ENCODE results near the gene GTF3C6.
"Not testable (repeated sequence)": the region's sequence is repeated elsewhere in the genome, so short reads cannot be mapped to it uniquely, and the experiment has no call there.

GTF3C6 gene

DNA sequence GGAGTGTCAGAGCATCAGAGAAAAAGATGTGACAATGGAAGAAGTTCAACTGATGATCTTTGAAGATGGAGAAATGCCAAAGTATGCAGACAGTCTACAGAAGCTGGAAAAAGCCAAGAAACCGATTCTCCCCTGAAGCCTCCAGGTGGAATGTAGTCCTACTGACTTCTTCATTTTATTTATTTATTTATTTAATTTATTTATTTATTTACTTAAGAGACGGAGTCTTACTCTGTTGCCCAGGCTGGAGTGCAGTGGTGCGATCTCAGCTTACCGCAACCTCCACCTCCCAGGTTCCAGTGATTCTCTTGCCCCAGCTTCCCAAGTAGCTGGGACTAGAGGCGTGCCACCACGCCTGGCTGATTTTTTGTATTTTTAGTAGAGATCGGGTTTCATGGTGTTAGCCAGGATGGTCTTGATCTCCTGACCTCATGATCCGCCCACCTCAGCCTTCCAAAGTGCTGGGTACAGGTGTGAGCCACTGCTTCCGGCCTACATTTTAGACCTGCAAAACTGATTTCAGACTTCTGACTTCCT is 21.1 kb downstream of the GTF3C6 start:
- no peak for DNase-seq

DNA sequence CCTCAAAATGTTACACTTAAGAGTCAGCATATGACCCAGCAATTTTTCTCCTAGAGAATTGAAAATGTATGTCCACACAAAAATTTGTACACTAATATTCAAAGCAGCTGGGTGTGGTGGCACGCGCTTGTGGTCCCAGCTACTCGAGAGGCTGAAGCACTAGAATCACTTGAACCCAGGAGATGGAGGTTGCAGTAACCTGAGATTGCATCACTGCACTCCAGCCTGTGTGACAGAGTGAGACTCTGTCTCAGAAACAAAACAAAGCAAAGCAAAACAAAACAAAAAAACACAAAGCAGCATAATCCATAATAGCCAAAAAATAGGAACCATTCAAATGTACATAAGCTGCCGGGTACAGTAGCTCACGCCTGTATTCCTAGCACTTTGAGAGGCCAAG is 21.7 kb downstream of the GTF3C6 start:
- DNase-seq: no peak

- DNase-seq: no peak
Measured at GRCh38 chr6:110980648-110981047, 22.1 kb downstream of the GTF3C6 start.

DNA sequence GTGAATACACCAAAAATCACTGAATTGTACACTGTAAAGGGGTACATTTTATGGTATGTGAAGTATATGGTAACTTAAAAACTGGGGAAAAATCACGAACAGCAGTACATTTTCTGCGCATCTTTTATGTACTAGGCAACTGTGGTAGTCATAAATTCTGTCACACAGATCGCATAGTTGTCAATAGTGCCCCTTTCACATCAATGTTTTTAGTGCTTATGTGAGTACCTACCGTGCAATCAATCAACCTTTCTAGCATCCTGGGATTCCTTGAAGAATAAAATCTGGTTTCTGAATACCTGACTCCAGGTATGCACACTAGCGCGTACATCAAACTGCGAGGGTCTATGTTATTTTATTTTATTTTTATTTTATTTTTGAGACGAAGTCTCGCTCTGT is 22.7 kb downstream of the GTF3C6 start:
- DNase-seq: no peak

GRCh38 chr6:110990840-110991576 is 32.5 kb downstream of the GTF3C6 start:
- DNase-seq: no peak

GRCh38 chr6:110996691-110997090 is 38.2 kb downstream of the GTF3C6 start:
- DNase-seq: no peak

DNA sequence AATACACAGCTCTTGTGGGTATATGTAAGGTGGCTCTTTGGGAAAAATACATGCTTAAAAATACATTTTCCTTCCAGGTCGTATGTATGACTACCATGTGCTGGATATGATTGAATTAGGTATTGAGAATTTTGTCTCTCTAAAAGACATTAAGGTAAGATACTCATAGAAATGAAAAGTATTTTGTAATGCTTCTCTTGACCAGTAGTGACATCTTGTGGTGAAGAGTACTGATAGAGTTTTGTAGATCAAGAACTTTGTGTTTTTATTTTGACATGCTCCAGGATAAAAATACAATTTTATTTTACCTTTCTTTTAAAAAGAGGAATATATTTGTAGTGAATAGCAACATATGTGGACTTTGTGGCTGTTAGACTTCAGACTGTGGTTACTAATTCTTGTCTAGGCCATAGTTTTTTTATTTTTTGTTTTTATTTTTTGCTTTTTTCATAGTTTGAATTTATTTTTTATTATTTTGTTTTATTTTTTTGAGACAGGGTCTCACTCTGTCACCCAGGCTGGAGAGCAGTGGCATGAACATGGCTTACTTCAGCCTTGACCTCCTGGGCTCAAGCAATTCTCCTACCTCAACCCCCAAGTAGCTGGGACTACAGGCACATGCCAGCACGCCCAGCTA is 41.2 kb downstream of the GTF3C6 start:
- DNase-seq: peak; percentile 29

DNA sequence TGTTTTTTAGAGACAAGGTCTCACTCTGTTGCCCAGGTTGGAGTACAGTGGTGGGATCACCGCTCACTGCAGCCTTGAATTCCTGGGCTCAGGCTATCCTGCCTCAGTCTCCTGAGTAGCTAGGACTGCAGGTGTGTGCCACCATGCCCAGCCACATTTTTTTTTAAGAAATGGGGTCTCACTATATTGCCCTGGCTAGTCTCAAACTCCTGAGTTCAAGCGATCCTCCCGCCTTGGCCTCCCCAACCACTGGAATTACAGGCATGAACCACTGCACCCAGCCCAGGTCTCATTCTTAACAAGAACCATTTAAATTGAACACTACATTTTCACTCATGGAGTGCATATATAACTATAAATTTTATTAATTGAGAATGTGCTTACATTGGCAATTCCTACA is 43.8 kb downstream of the GTF3C6 start:
- DNase-seq: no peak

DNA sequence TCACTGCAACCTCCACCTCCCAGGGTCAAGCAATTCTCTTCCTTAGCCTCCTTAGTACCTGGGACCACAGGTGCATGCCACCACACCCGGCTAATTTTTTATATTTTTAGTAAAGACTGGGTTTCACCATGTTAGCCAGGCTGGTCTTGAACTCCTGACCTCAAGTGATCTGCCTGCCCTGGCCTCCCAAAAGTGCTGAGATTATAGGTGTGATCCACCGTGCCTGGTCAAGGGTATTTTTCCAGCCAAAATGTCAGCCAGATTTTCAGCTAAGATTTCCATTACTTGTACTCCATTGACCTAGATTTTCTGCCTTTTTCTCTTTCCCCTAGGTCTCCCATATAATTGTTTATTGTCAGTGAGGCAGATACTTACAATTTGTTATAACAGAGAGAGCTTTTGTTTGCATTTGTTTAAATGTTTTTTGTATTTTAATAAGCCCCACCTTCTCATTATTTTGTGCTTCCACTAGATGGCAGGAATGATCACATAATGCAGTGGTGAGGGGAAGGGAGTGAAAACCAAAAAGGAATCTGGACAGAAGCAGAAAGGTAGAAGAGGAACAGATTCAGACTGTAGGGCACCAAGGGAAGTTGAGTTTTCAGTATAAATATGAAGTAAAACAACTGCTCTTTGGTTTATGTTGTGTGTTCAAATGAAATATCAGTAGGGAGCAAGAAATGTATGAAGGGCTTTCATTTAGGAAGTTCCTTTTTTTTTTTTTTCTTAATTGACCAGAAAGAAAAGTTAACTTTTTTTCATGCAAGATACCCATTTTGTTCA is 53.0 kb downstream of the GTF3C6 start:
- peak; percentile 43 for DNase-seq

GRCh38 chr6:111012143-111012452 is 53.6 kb downstream of the GTF3C6 start:
- no peak for DNase-seq

- not testable (repeated sequence) for DNase-seq
Measured at GRCh38 chr6:111012520-111012919, 54.0 kb downstream of the GTF3C6 start.

DNA sequence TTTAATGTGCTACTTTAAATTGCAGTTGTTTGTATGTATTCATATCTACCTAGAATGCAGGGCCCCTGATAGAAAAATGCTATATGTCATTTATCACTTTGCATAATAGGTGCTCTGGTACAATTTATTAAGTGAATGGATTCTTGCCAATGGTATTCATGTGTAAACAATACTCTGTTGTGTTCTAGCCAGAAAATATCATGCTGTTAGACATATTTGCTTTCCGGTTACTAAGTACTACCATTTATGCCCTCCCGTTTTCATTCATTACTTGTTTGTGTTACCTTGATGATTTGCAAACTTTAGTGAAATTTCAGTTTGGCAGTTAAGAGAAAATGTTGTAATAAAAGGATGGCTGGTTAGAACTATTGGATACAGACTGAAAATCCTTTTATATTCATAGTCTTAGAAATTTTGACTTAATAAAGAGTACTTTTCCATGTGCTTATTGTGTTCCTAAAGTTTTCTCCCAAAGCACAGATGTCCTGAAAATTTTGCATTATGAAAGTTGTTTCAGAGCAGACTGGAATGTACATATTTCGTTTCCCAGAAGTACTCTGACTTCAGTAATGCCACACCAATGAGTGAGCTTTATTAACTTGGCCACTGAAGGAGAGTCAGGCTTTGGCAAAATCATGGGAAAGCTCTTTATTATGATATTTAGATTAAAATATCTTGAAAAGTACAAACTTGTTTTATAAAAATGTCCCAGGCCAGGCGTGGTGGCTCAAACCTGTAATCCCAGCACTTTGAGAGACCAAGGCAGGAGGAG is 54.8 kb downstream of the GTF3C6 start:
- DNase-seq: no peak

DNA sequence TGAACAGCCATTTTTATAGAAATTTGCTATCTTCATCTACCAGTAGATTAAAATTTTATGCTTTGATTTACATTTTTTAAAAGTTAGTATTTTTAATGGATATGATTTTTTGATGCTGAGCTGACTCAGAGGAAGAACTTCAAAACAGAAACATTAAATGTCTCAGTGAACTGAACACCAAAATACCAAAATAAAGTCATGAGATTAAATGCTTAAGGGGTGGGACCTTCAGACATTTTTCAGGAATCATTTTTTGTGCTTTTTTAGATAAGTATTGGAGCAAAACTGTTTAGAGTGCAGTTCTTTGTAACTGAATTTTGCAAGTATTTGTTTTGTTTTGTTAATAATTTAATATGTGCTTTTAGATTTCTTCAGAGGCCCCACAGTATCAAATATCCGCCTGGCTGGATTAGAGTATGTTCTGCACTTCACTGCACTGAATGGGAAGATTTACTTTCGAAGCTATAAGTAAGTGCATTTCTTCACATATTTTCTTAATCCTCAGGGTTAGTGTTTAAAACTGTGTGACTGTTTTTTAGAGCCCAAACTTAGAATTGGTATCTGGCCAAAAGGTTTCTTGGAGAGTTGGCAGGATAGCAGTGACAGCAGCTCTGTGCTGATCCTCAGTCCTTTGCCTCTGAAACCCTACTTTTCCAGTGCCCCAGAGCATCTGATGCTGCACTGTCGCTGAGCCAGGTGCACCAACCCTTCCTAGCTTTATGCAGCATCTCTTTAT is 57.1 kb downstream of the GTF3C6 start:
- no peak for DNase-seq

GRCh38 chr6:111017241-111017640 is 58.7 kb downstream of the GTF3C6 start:
- not testable (repeated sequence) for DNase-seq
